ENCODE measurements around the gene GALNT9. TPM values are rescaled to one million over a fixed set of nuclear protein-coding genes. Genes with fewer than 3 reads are reported as not detected.

The GALNT9 gene
- polyA plus RNA-seq, 3 donors, result not detected

GRCh38 chr12:132265056-132265800 lies 64.2 kb downstream of the GALNT9 start:
- peaks cover 0 to 13% (median 2%) of the 10 kb centered on the region in 3 donors for H3K27me3 Mint-ChIP-seq (ENCODE audit: low read depth in 3 of 3)
- no peaks in the 10 kb centered on the region for H3K4me1 Mint-ChIP-seq
- H3K27me3 ChIP-seq (ENCODE audit: control insufficient read depth in 2 of 2, insufficient read depth in 2 of 2, low read length in 2 of 2), result no peaks in the 10 kb centered on the region

More at GRCh38 chr12:132265056-132265800, 64.2 kb downstream of the GALNT9 start:
- Mint-ChIP-seq H3K27ac (no peak overlapping the region), H3K36me3 (no peaks in the 10 kb centered on the region), H3K4me3 (no peak overlapping the region), H3K9me3 (peaks cover 0 to 3% (median 0%) of the 10 kb centered on the region in 7 donors)
- H3K9ac ChIP-seq (ENCODE audit: insufficient read depth, low read length, poor library complexity, severe bottlenecking), result no peak overlapping the region
- no peaks in the 10 kb centered on the region for H3K79me2 ChIP-seq (ENCODE audit: insufficient read depth, low read length)
- no peak overlapping the region for H3K27ac ChIP-seq (ENCODE audit: low read depth in 1 of 2, low read length in 2 of 2)
- H3K4me2 ChIP-seq (replicated peaks; ENCODE audit: extremely low read depth, low read length, poor library complexity, severe bottlenecking), result no peak overlapping the region
- no peak for TF ChIP-seq CTCF (IDR thresholded peaks at IDR 0.05)
- no peaks in the 10 kb centered on the region for H3K36me3 ChIP-seq (replicated peaks in 1 of 2; ENCODE audit: control insufficient read depth in 1 of 2, insufficient read depth in 2 of 2, low read length in 2 of 2)
- whole genome bisulfite sequencing (ENCODE audit: insufficient coverage), result 93% methylated on average over 18 of the region's 25 CpGs
- no peaks in the 10 kb centered on the region for H4K20me1 ChIP-seq (ENCODE audit: insufficient read depth, low read length)
- no peaks in the 10 kb centered on the region for H3K9me3 ChIP-seq (replicated peaks in 1 of 2; ENCODE audit: control insufficient read depth in 1 of 2, insufficient read depth in 1 of 2, low read length in 2 of 2)
- intact Hi-C loops (cut with micrococcal nuclease), result no loop called here
- no peak for DNase-seq
- no peak overlapping the region for H3K4me3 ChIP-seq (replicated peaks in 1 of 3; ENCODE audit: low read depth in 2 of 3, low read length in 3 of 3)
- H3K4me1 ChIP-seq (ENCODE audit: control insufficient read depth in 1 of 2, insufficient read depth in 2 of 2, low read length in 2 of 2), result no peaks in the 10 kb centered on the region
- no peak overlapping the region for H2AFZ ChIP-seq (ENCODE audit: insufficient read depth, low read depth, low read length, poor library complexity, severe bottlenecking)
